ENCODE data around the gene NPHP4. TPM values are rescaled to one million over a fixed set of nuclear protein-coding genes. Genes with fewer than 3 reads are reported as not detected.
"Not testable (repeated sequence)": the region's sequence is repeated elsewhere in the genome, so short reads cannot be mapped to it uniquely, and the experiment has no call there.

The NPHP4 gene
- polyA plus RNA-seq, 1 donor (not counting 4 experiments of a cell fraction or from before 2014, with no cell fraction given): 3.7 TPM

DNA sequence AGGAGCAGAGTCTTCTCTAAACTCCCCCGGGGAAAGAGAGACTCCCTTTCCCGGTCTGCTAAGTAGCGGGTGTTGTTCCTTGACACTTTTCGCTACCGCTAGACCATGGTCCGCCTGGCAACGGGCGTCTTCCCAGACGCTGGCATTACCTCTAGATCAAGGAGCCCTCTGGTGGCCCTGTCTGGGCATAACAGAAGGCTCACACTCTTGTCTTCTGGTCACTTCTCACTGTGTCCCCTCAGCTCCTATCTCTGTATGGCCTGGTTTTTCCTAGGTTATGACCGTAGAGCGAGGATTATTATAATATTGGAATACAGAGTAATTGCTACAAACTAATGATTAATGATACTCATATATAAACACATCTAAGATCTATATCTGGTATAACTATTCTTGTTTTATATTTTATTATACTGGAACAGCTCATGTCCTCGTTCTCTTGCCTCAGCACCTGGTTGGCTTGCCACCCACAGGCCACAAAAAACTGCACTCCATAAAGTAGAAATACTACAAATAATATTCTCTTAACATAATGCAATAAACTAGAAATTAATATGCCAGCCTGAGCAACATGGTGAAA lies 98.4 kb downstream of the NPHP4 start:
- H3K4me3 ChIP-seq (ENCODE audit: control insufficient read depth in 2 of 3, extremely low read depth in 1 of 3, insufficient read depth in 2 of 3, low read depth in 1 of 3, low read length in 3 of 3); dilution Hi-C loops (cut with MboI; ENCODE audit: extremely low pct_ligation_motif_present, low sequenced_read_pairs); H3K9me1 ChIP-seq (ENCODE audit: control insufficient read depth, extremely low read depth, insufficient read depth, low read length); H3K36me3 ChIP-seq (ENCODE audit: control insufficient read depth in 2 of 2, extremely low read depth in 1 of 2, insufficient read depth in 2 of 2, low read length in 2 of 2); H3K4me2 ChIP-seq (ENCODE audit: control insufficient read depth, extremely low read depth, insufficient read depth, low read depth, low read length); H3K9ac ChIP-seq (ENCODE audit: control insufficient read depth, extremely low read depth, insufficient read depth, low read length); H3K9me3 ChIP-seq (ENCODE audit: control insufficient read depth, low read depth, low read length); H3K4me1 ChIP-seq (ENCODE audit: control insufficient read depth, extremely low read depth, insufficient read depth, low read length); DNase-seq (ENCODE audit: low read depth, low spot score); FAIRE-seq; H2AFZ ChIP-seq (ENCODE audit: control insufficient read depth, low read length); H3K27ac ChIP-seq (ENCODE audit: control insufficient read depth, insufficient read depth, low read length); H3K27me3 ChIP-seq (ENCODE audit: control insufficient read depth, extremely low read depth, insufficient read depth, low read length); H4K20me1 ChIP-seq (ENCODE audit: control insufficient read depth, extremely low read depth, insufficient read depth, low read length); H3K79me2 ChIP-seq (ENCODE audit: control insufficient read depth, insufficient read depth, low read length): not testable (repeated sequence)
- TF ChIP-seq, protein P1, sequence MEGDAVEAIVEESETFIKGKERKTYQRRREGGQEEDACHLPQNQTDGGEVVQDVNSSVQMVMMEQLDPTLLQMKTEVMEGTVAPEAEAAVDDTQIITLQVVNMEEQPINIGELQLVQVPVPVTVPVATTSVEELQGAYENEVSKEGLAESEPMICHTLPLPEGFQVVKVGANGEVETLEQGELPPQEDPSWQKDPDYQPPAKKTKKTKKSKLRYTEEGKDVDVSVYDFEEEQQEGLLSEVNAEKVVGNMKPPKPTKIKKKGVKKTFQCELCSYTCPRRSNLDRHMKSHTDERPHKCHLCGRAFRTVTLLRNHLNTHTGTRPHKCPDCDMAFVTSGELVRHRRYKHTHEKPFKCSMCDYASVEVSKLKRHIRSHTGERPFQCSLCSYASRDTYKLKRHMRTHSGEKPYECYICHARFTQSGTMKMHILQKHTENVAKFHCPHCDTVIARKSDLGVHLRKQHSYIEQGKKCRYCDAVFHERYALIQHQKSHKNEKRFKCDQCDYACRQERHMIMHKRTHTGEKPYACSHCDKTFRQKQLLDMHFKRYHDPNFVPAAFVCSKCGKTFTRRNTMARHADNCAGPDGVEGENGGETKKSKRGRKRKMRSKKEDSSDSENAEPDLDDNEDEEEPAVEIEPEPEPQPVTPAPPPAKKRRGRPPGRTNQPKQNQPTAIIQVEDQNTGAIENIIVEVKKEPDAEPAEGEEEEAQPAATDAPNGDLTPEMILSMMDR (optimal IDR thresholded peaks at IDR 0.05 in 1 of 3, IDR thresholded peaks at IDR 0.05 in 1 of 3, conservative IDR thresholded peaks at IDR 0.05 in 1 of 3; ENCODE audit: extremely low read depth in 1 of 3, insufficient read depth in 2 of 3, low read length in 3 of 3): peak in 1 of 3 experiments; percentile 50

DNA sequence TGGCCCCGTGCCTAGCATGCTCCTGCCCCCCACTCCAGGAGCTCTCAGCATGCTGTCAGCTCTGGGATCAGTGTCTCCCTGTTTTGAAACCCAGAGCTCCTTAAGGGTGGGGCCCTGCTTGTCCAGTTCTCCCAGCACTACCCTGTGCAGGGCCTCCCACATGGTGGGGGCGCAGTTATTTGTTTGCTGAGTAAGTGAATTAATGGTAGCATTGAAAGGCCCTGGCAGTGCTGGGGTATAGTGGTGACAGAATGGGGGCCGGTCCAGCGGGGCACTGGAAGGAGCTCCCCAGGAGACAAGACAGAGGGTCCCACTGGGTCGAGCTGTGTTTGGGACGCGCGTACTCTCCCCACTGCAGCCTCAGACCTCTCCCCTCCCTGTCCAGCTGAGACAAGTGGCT lies 99.9 kb downstream of the NPHP4 start:
- Histone ChIP-seq H3K9me3 (ENCODE audit: control insufficient read depth, low read depth, low read length) (no peaks in the 10 kb centered on the region), H3K79me2 (ENCODE audit: control insufficient read depth, insufficient read depth, low read length) (no peaks in the 10 kb centered on the region), H3K4me3 (ENCODE audit: control insufficient read depth in 2 of 3, extremely low read depth in 1 of 3, insufficient read depth in 2 of 3, low read depth in 1 of 3, low read length in 3 of 3) (no peak overlapping the region), H3K36me3 (ENCODE audit: control insufficient read depth in 2 of 2, extremely low read depth in 1 of 2, insufficient read depth in 2 of 2, low read length in 2 of 2) (peaks cover 0 to 5% of the 10 kb centered on the region in 2 experiments), H3K4me1 (ENCODE audit: control insufficient read depth, extremely low read depth, insufficient read depth, low read length) (no peaks in the 10 kb centered on the region), H2AFZ (ENCODE audit: control insufficient read depth, low read length) (no peak overlapping the region), H3K9ac (ENCODE audit: control insufficient read depth, extremely low read depth, insufficient read depth, low read length) (no peak overlapping the region), H3K27ac (ENCODE audit: control insufficient read depth, insufficient read depth, low read length) (no peak overlapping the region), H4K20me1 (ENCODE audit: control insufficient read depth, extremely low read depth, insufficient read depth, low read length) (no peaks in the 10 kb centered on the region), H3K4me2 (ENCODE audit: control insufficient read depth, extremely low read depth, insufficient read depth, low read depth, low read length) (no peak overlapping the region), H3K27me3 (ENCODE audit: control insufficient read depth, extremely low read depth, insufficient read depth, low read length) (no peaks in the 10 kb centered on the region), H3K9me1 (ENCODE audit: control insufficient read depth, extremely low read depth, insufficient read depth, low read length) (no peaks in the 10 kb centered on the region)
- dilution Hi-C loops (cut with MboI; ENCODE audit: extremely low pct_ligation_motif_present, low sequenced_read_pairs): no loop called here
- TF ChIP-seq, protein P1 (optimal IDR thresholded peaks at IDR 0.05 in 1 of 3, IDR thresholded peaks at IDR 0.05 in 1 of 3, conservative IDR thresholded peaks at IDR 0.05 in 1 of 3; ENCODE audit: extremely low read depth in 1 of 3, insufficient read depth in 2 of 3, low read length in 3 of 3): no peak
- TF ChIP-seq EZH2 (IDR thresholded peaks at IDR 0.05; ENCODE audit: low read length): no peak
- FAIRE-seq: no peak
- DNase-seq (ENCODE audit: low read depth, low spot score): no peak
